HL-60/S4 treated with retinoic acid at 250 ng/mL for 4 days and 3 days (cell line): ENCODE data around the gene RCSD1.

Experiments used
- in situ Hi-C: fragments of 300-500 bp; cut with MboI; formaldehyde crosslinking; loops from 2 replicates; pipeline ENCODE4 v1.7.0; 2022; ENCODE audit warnings: low sequenced_read_pairs

RCSD1 gene

GRCh38 chr1:167663002-167663772 lies 33.2 kb downstream of the RCSD1 start:
- in situ Hi-C loops = no loop called here

- in situ Hi-C loops = no loop called here
Measured at GRCh38 chr1:167665469-167665868, 35.4 kb downstream of the RCSD1 start.

GRCh38 chr1:167666416-167666815 lies 36.4 kb downstream of the RCSD1 start:
- in situ Hi-C loops = no loop called here

GRCh38 chr1:167667536-167667935 lies 37.5 kb downstream of the RCSD1 start:
- in situ Hi-C loops = no loop called here

- in situ Hi-C loops = no loop called here
Measured at GRCh38 chr1:167668108-167668507, 38.1 kb downstream of the RCSD1 start.

- in situ Hi-C loops = no loop called here
Measured at GRCh38 chr1:167669209-167670124, 39.4 kb downstream of the RCSD1 start.

GRCh38 chr1:167670563-167670962 lies 40.5 kb downstream of the RCSD1 start:
- in situ Hi-C loops = no loop called here

GRCh38 chr1:167671727-167672511 lies 41.9 kb downstream of the RCSD1 start:
- in situ Hi-C loops = no loop called here

GRCh38 chr1:167672831-167673230 lies 42.8 kb downstream of the RCSD1 start:
- in situ Hi-C loops = no loop called here

GRCh38 chr1:167673265-167673664 lies 43.2 kb downstream of the RCSD1 start:
- in situ Hi-C loops = no loop called here

- in situ Hi-C loops = no loop called here
Measured at GRCh38 chr1:167674156-167674555, 44.1 kb downstream of the RCSD1 start.

- in situ Hi-C loops = no loop called here
Measured at GRCh38 chr1:167675440-167675839, 45.4 kb downstream of the RCSD1 start.

- in situ Hi-C loops = no loop called here
Measured at GRCh38 chr1:167676205-167676915, 46.3 kb downstream of the RCSD1 start.

GRCh38 chr1:167676916-167677848 lies 47.1 kb downstream of the RCSD1 start:
- in situ Hi-C loops = no loop called here

- in situ Hi-C loops = no loop called here
Measured at GRCh38 chr1:167678422-167678821, 48.4 kb downstream of the RCSD1 start.

GRCh38 chr1:167678838-167679237 lies 48.8 kb downstream of the RCSD1 start:
- in situ Hi-C loops = no loop called here

GRCh38 chr1:167679714-167680113 lies 49.7 kb downstream of the RCSD1 start:
- in situ Hi-C loops = no loop called here

- in situ Hi-C loops = no loop called here
Measured at GRCh38 chr1:167681024-167681423, 51.0 kb downstream of the RCSD1 start.

- in situ Hi-C loops = no loop called here
Measured at GRCh38 chr1:167681451-167682098, 51.5 kb downstream of the RCSD1 start.
